Neural cell (in vitro differentiated cells): ENCODE measurements around the gene PRKAG2. TPM values are rescaled to one million over a fixed set of nuclear protein-coding genes. Genes with fewer than 3 reads are reported as not detected.
"Not testable (repeated sequence)": the region's sequence is repeated elsewhere in the genome, so short reads cannot be mapped to it uniquely, and the experiment has no call there.

Experiments used
- H2AFZ ChIP-seq: fragments of 200-600, 300-800 bp; sonication (generic), shearing (Covaris generic); 2 replicates; pipeline ENCODE4 v1.6.0; 2014; ENCODE audit warnings: low read depth, mild to moderate bottlenecking, antibody characterized with exemption, low read length, moderate library complexity
- H3F3A ChIP-seq: fragments of 200-600 bp; shearing (Covaris generic); 2 replicates; pipeline ENCODE4 v1.6.1; 2016; ENCODE audit warnings: mild to moderate bottlenecking, moderate library complexity, mixed read lengths, antibody characterized with exemption, low read length; ENCODE audit not compliant: insufficient read depth, poor library complexity, severe bottlenecking
- H3K27ac ChIP-seq: fragments of 200-600, 300-800 bp; sonication (generic), shearing (Covaris generic); 2 replicates; pipeline ENCODE4 v1.5.1; 2014; ENCODE audit warnings: mild to moderate bottlenecking, low read length, moderate library complexity
- H3K27me3 ChIP-seq: fragments of 300-800, 200-600 bp; sonication (generic), shearing (Covaris generic); 2 replicates; pipeline ENCODE4 v1.6.0; 2014; ENCODE audit warnings: mild to moderate bottlenecking, low read depth, low read length, moderate library complexity; ENCODE audit not compliant: insufficient read depth
- H3K36me3 ChIP-seq: fragments of 300-800, 200-600 bp; sonication (generic), shearing (Covaris generic); 2 replicates; pipeline ENCODE4 v1.5.1; 2014; ENCODE audit warnings: mild to moderate bottlenecking, antibody characterized with exemption, low read length, moderate library complexity; ENCODE audit not compliant: insufficient read depth
- H3K4me2 ChIP-seq: fragments of 300-800, 200-600 bp; sonication (generic), shearing (Covaris generic); 2 replicates; pipeline ENCODE4 v1.6.0; 2014; ENCODE audit warnings: mild to moderate bottlenecking, low read length
- H3K4me3 ChIP-seq: fragments of 300-800, 200-600 bp; sonication (generic), shearing (Covaris generic); 2 replicates; pipeline ENCODE4 v1.5.1; 2014; ENCODE audit warnings: mild to moderate bottlenecking, low read length, moderate library complexity
- H3K79me2 ChIP-seq: fragments of 200-600 bp; shearing (Covaris generic); replicated peaks from 2 replicates; pipeline ENCODE4 v1.6.0; 2014; ENCODE audit warnings: mild to moderate bottlenecking, low read length, moderate library complexity; ENCODE audit not compliant: insufficient read depth
- H3K9ac ChIP-seq: fragments of 300-800, 200-600 bp; sonication (generic), shearing (Covaris generic); 2 replicates; pipeline ENCODE4 v1.6.1; 2016; ENCODE audit warnings: mild to moderate bottlenecking, low read length, mixed read lengths
- H3K9me2 ChIP-seq: fragments of 200-600 bp; shearing (Covaris generic); 2 replicates; pipeline ENCODE4 v1.6.1; 2016; ENCODE audit warnings: mild to moderate bottlenecking, low read length, mixed read lengths; ENCODE audit not compliant: insufficient read depth
- H3K9me3 ChIP-seq: fragments of 200-600, 300-800 bp; sonication (generic), shearing (Covaris generic); 2 replicates; pipeline ENCODE4 v1.6.1; 2016; ENCODE audit warnings: mild to moderate bottlenecking, mixed run types, low read length, moderate library complexity, mixed read lengths
- H4K20me1 ChIP-seq: fragments of 200-600 bp; shearing (Covaris generic); 2 replicates; pipeline ENCODE4 v1.6.1; 2016; ENCODE audit warnings: mild to moderate bottlenecking, mixed run types; ENCODE audit not compliant: insufficient read depth
- CTCF ChIP-seq: fragments of 450-650 bp; IDR thresholded peaks from 2 replicates; pipeline ENCODE4 v1.5.1; 2014; ENCODE audit warnings: antibody characterized with exemption, mild to moderate bottlenecking, moderate library complexity; ENCODE audit not compliant: poor library complexity, severe bottlenecking
- EP300 ChIP-seq: fragments of 450-650 bp; conservative IDR thresholded peaks from 2 replicates; pipeline ENCODE4 v1.6.1; 2014; ENCODE audit warnings: antibody characterized with exemption, mild to moderate bottlenecking, moderate library complexity; ENCODE audit not compliant: poor library complexity, severe bottlenecking
- EZH2 ChIP-seq: fragments of 200-600, 300-800 bp; shearing (Covaris generic), sonication (generic); IDR thresholded peaks from 2 replicates; pipeline ENCODE4 v1.6.1; 2014; ENCODE audit warnings: antibody characterized with exemption, low read length, borderline replicate concordance, mild to moderate bottlenecking; ENCODE audit not compliant: insufficient read depth, poor library complexity, severe bottlenecking
- MXI1 ChIP-seq: fragments of 450-650 bp; conservative IDR thresholded peaks from 2 replicates; pipeline ENCODE4 v1.6.1; 2014; ENCODE audit warnings: antibody characterized with exemption, mild to moderate bottlenecking; ENCODE audit not compliant: poor library complexity, severe bottlenecking
- POLR2AphosphoS5 ChIP-seq: IDR thresholded peaks from 2 replicates; pipeline ENCODE4 v1.6.1; 2012
- RAD21 ChIP-seq: fragments of 450-650 bp; conservative IDR thresholded peaks from 2 replicates; pipeline ENCODE4 v1.6.1; 2014; ENCODE audit warnings: antibody characterized with exemption, mild to moderate bottlenecking, moderate library complexity
- REST ChIP-seq: IDR thresholded peaks from 2 replicates; pipeline ENCODE4 v1.6.1; 2012; ENCODE audit warnings: borderline replicate concordance
- SMC3 ChIP-seq: fragments of 450-650 bp; conservative IDR thresholded peaks from 2 replicates; pipeline ENCODE4 v1.6.1; 2014; ENCODE audit warnings: antibody characterized with exemption, mild to moderate bottlenecking, moderate library complexity; ENCODE audit not compliant: poor library complexity
- TAF1 ChIP-seq: IDR thresholded peaks from 2 replicates; pipeline ENCODE4 v1.6.1; 2012; ENCODE audit warnings: low read depth
- polyA plus RNA-seq: library from polyadenylated mRNA; depleted of rRNA; stranded (reverse); fragments of >200 nt; gene quantifications from 2 replicates; pipeline ENCODE4 v1.2.3, GENCODE V29; 2014

Gene PRKAG2
- polyA plus RNA-seq, 1 donor from 2014 or later: 22.9 TPM

GRCh38 chr7:151918510-151918843, 41.6 kb upstream of the PRKAG2 start:
- Histone ChIP-seq H2AFZ (no peak overlapping the region), H3K36me3 (no peaks in the 10 kb centered on the region), H3F3A (no peaks in the 10 kb centered on the region), H3K79me2 (no peaks in the 10 kb centered on the region), H3K4me3 (no peak overlapping the region), H3K4me2 (no peak overlapping the region), H3K9ac (no peak overlapping the region), H3K9me2 (no peaks in the 10 kb centered on the region), H3K9me3 (peaks cover 4% of the 10 kb centered on the region), H3K27me3 (no peaks in the 10 kb centered on the region), H3K27ac (no peak overlapping the region), H4K20me1 (no peaks in the 10 kb centered on the region)
- no peak for TF ChIP-seq POLR2AphosphoS5

GRCh38 chr7:151917791-151918509, 41.0 kb upstream of the PRKAG2 start:
- Histone ChIP-seq H3K27ac (no peak overlapping the region), H3K9ac (no peak overlapping the region), H3K79me2 (no peaks in the 10 kb centered on the region), H2AFZ (no peak overlapping the region), H3K4me3 (no peak overlapping the region), H3K9me3 (peaks cover 4% of the 10 kb centered on the region), H4K20me1 (no peaks in the 10 kb centered on the region), H3K9me2 (no peaks in the 10 kb centered on the region), H3F3A (no peaks in the 10 kb centered on the region), H3K27me3 (no peaks in the 10 kb centered on the region), H3K36me3 (no peaks in the 10 kb centered on the region), H3K4me2 (no peak overlapping the region)
- TF ChIP-seq CTCF: no peak
- no peak for TF ChIP-seq EP300

- Histone ChIP-seq H3K9me2 (no peaks in the 10 kb centered on the region), H3K9ac (no peak overlapping the region), H2AFZ (no peak overlapping the region), H3K9me3 (peaks cover 4% of the 10 kb centered on the region), H3K4me3 (no peak overlapping the region), H3F3A (no peaks in the 10 kb centered on the region), H3K27me3 (no peaks in the 10 kb centered on the region), H3K4me2 (no peak overlapping the region), H3K27ac (no peak overlapping the region), H3K79me2 (no peaks in the 10 kb centered on the region), H3K36me3 (no peaks in the 10 kb centered on the region), H4K20me1 (no peaks in the 10 kb centered on the region)
- TF ChIP-seq EP300 (no peak), MXI1 (no peak), REST (no peak), SMC3 (no peak), POLR2AphosphoS5 (no peak), EZH2 (no peak), RAD21 (no peak), CTCF (no peak), TAF1 (no peak)
These were observed 37.1 kb upstream of the PRKAG2 start for GRCh38 chr7:151914051-151914450.

GRCh38 chr7:151910655-151911054, 33.7 kb upstream of the PRKAG2 start:
- H3K4me2 ChIP-seq, H3K9me2 ChIP-seq, H3K9me3 ChIP-seq, H3K4me3 ChIP-seq, H3F3A ChIP-seq, H3K36me3 ChIP-seq, H3K27ac ChIP-seq, H2AFZ ChIP-seq, H3K27me3 ChIP-seq, H3K79me2 ChIP-seq, H3K9ac ChIP-seq, H4K20me1 ChIP-seq: not testable (repeated sequence)
